Loucy (cell line): ENCODE results near the gene ZNF639.

Experiments used
- H2AFZ ChIP-seq: fragments of 200-600 bp; sonication (generic); 2 replicates; pipeline ENCODE4 v1.6.0; 2016; ENCODE audit warnings: antibody characterized with exemption, mild to moderate bottlenecking, low read length, moderate library complexity
- H3F3A ChIP-seq: fragments of 200-600 bp; 2 replicates; pipeline ENCODE4 v1.6.0; 2016; ENCODE audit warnings: antibody characterized with exemption, low read depth, mild to moderate bottlenecking
- H3K27me3 ChIP-seq: fragments of 200-600 bp; sonication (generic); 2 replicates; pipeline ENCODE4 v1.6.1; 2014; ENCODE audit warnings: low read length, mild to moderate bottlenecking; ENCODE audit not compliant: insufficient read depth, poor library complexity, severe bottlenecking
- H3K36me3 ChIP-seq: fragments of 200-600 bp; sonication (generic); 2 replicates; pipeline ENCODE4 v1.6.1; 2016; ENCODE audit warnings: low read length; ENCODE audit not compliant: insufficient read depth
- H3K4me1 ChIP-seq: fragments of 200-600 bp; sonication (generic); 2 replicates; pipeline ENCODE4 v1.5.1; 2014; ENCODE audit warnings: low read length, mild to moderate bottlenecking; ENCODE audit not compliant: insufficient read depth, poor library complexity, severe bottlenecking
- H3K4me2 ChIP-seq: fragments of 200-600 bp; sonication (generic); 2 replicates; pipeline ENCODE4 v1.6.0; 2014; ENCODE audit warnings: antibody characterized with exemption, low read length, low read depth, mild to moderate bottlenecking; ENCODE audit not compliant: poor library complexity, severe bottlenecking
- H3K4me3 ChIP-seq: fragments of 200-600 bp; sonication (generic); 2 replicates; pipeline ENCODE4 v1.5.1; 2014; ENCODE audit warnings: low read length, mild to moderate bottlenecking, mixed read lengths; ENCODE audit not compliant: poor library complexity, severe bottlenecking
- H3K79me2 ChIP-seq: fragments of 200-600 bp; sonication (generic); 2 replicates; pipeline ENCODE4 v1.6.1; 2014; ENCODE audit warnings: low read length; ENCODE audit not compliant: insufficient read depth
- H3K9ac ChIP-seq: fragments of 200-600 bp; sonication (generic); 2 replicates; pipeline ENCODE4 v1.6.0; 2014; ENCODE audit warnings: mild to moderate bottlenecking, low read depth, low read length, moderate library complexity; ENCODE audit not compliant: poor library complexity, severe bottlenecking
- H3K9me2 ChIP-seq: fragments of 200-600 bp; sonication (generic); replicated peaks from 2 replicates; pipeline ENCODE4 v1.6.1; 2016; ENCODE audit warnings: low read depth, low read length, mixed read lengths
- H3K9me3 ChIP-seq: fragments of 200-600 bp; sonication (generic); 2 replicates; pipeline ENCODE4 v1.6.1; 2014; ENCODE audit warnings: mild to moderate bottlenecking, antibody characterized with exemption, low read length, low read depth; ENCODE audit not compliant: insufficient read depth
- H4K20me1 ChIP-seq: fragments of 200-600 bp; sonication (generic); 2 replicates; pipeline ENCODE4 v1.6.0; 2014; ENCODE audit warnings: antibody characterized with exemption, low read length, mild to moderate bottlenecking; ENCODE audit not compliant: insufficient read depth, poor library complexity, severe bottlenecking
- CTCF ChIP-seq: fragments of 200-600 bp; sonication (generic); conservative IDR thresholded peaks from 2 replicates; pipeline ENCODE4 v1.5.1; 2014; ENCODE audit warnings: mild to moderate bottlenecking, antibody characterized with exemption, low read length
- EZH2phosphoT487 ChIP-seq: fragments of 200-600 bp; IDR thresholded peaks from 2 replicates; pipeline ENCODE4 v1.6.1; 2018; ENCODE audit warnings: antibody characterized with exemption, mild to moderate bottlenecking, moderate library complexity, borderline replicate concordance

The ZNF639 gene

GRCh38 chr3:179336345-179336929 lies 13.6 kb downstream of the ZNF639 start:
- H3K4me3 ChIP-seq, result no peak overlapping the region
- no peaks in the 10 kb centered on the region for H3K9me3 ChIP-seq
- H3K9me2 ChIP-seq, result no peaks in the 10 kb centered on the region
- H3K79me2 ChIP-seq, result peaks cover 2% of the 10 kb centered on the region; the same call in 1 of the 2 replicates
- no peak overlapping the region for H3K4me2 ChIP-seq
- H3F3A ChIP-seq, result no peaks in the 10 kb centered on the region
- no peaks in the 10 kb centered on the region for H3K4me1 ChIP-seq
- H3K9ac ChIP-seq, result no peak overlapping the region
- TF ChIP-seq EZH2phosphoT487 (no peak), CTCF (no peak)
- H4K20me1 ChIP-seq, result peaks cover 7% of the 10 kb centered on the region
- no peaks in the 10 kb centered on the region for H3K27me3 ChIP-seq
- no peak overlapping the region for H2AFZ ChIP-seq
- H3K36me3 ChIP-seq, result peaks cover 49% of the 10 kb centered on the region

- H4K20me1 ChIP-seq, result peaks cover 12% of the 10 kb centered on the region
- peak within 1 kb of the TSS; percentile 93 for H3K4me3 ChIP-seq
- H3K79me2 ChIP-seq, result peaks cover 31% of the 10 kb centered on the region
- H3K9ac ChIP-seq, result peak within 1 kb of the TSS; percentile 77
- no peaks in the 10 kb centered on the region for H3K9me3 ChIP-seq
- no peaks in the 10 kb centered on the region for H3K9me2 ChIP-seq
- peak within 1 kb of the TSS; percentile 95 for H2AFZ ChIP-seq
- no peaks in the 10 kb centered on the region for H3F3A ChIP-seq
- H3K36me3 ChIP-seq, result 0 out of 2 replicates have a peak, but pooled peaks cover 2% of the 10 kb centered on the region
- peak within 1 kb of the TSS; percentile 82 for H3K4me2 ChIP-seq
- H3K27me3 ChIP-seq, result no peaks in the 10 kb centered on the region
- peaks cover 25% of the 10 kb centered on the region for H3K4me1 ChIP-seq
- TF ChIP-seq EZH2phosphoT487, result no peak
- TF ChIP-seq CTCF, result no peak
Measured at GRCh38 chr3:179347345-179348194, 24.7 kb downstream of the ZNF639 start, which contains the start of gene MFN1. Gene MFN1, plus strand, starts transcription at chr3:179347709. Its CDS starts 1,143 bp downstream, at chr3:179348852.

DNA sequence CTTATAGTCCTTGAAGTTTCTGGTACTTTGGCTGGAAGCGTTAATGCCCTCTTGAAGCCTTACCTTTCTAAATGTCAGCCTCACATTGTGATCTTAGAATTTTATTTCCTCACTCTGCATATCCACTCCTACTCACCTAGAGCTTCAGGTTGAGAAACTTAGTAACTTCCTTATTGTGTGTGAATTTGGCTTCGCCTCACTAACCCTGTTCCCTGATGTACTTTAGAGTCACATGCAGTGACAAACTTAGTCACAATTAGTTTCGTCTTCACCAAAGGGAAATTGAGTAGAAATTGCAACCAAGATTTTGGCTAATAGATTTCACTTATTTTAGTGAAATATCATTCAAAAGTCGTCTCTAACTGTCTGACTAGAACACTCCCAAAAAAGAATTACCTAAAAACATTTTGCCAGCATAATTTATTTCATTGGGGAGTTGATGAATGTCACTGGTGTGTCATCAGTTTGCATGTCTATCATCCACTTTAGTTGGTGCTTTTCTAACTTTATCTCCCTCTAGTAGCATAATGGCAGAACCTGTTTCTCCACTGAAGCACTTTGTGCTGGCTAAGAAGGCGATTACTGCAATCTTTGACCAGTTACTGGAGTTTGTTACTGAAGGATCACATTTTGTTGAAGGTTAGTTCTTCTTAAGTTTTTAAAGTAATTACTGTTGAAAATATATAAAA lies 25.6 kb downstream of the ZNF639 start:
- peak overlapping the region; percentile 95; the same call in 1 of the 2 replicates for H2AFZ ChIP-seq
- peak overlapping the region; percentile 93 for H3K4me3 ChIP-seq
- peak overlapping the region; percentile 82 for H3K4me2 ChIP-seq
- H3K27me3 ChIP-seq, result no peaks in the 10 kb centered on the region
- TF ChIP-seq CTCF (no peak), EZH2phosphoT487 (no peak)
- H3K9ac ChIP-seq, result peak overlapping the region; percentile 77
- H3K4me1 ChIP-seq, result peaks cover 25% of the 10 kb centered on the region
- peaks cover 3% of the 10 kb centered on the region; the same call in 1 of the 2 replicates for H3K36me3 ChIP-seq
- no peaks in the 10 kb centered on the region for H3K9me2 ChIP-seq
- H3K79me2 ChIP-seq, result peaks cover 31% of the 10 kb centered on the region
- H3F3A ChIP-seq, result no peaks in the 10 kb centered on the region
- H4K20me1 ChIP-seq, result peaks cover 12% of the 10 kb centered on the region
- no peaks in the 10 kb centered on the region for H3K9me3 ChIP-seq
